ENCODE measurements around the gene GREB1L. TPM values are rescaled to one million over a fixed set of nuclear protein-coding genes. Genes with fewer than 3 reads are reported as not detected.

GREB1L gene
- total RNA-seq, 2 donors from 2014 or later, result not detected

DNA sequence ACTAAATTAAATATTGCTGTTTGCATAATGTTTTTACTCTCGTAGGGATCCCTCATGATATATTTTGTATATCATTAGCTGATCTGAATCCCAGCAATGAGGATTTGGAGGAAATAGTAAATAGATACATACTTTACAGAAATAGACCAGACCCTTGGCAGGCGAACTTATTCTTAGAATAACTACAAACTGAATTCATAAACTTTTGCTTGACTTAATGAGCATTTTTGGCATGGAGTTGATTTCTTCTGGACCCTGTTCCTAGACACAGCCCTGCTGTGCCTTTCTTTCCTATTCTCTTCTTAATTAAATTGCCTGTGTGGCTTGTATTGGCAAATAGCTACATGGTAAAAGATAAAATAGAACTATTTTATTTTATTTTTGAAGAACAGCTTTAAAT lies 145.9 kb downstream of the GREB1L start:
- no peaks in the 10 kb centered on the region for H3K9me3 Mint-ChIP-seq

GRCh38 chr18:21389283-21389682 lies 147.3 kb downstream of the GREB1L start:
- Mint-ChIP-seq H3K9me3 (no peaks in the 10 kb centered on the region), H3K4me1 (no peaks in the 10 kb centered on the region), H3K4me3 (no peak overlapping the region), H3K27me3 (peaks cover 7% of the 10 kb centered on the region), H3K36me3 (ENCODE audit: low read depth) (no peaks in the 10 kb centered on the region), H3K27ac (no peak overlapping the region)
- ATAC-seq (replicated peaks), result no peak

More for the DNA sequence above, 145.9 kb downstream of the GREB1L start:
- Mint-ChIP-seq H3K27ac (no peak overlapping the region), H3K4me1 (no peaks in the 10 kb centered on the region), H3K27me3 (peaks cover 7% of the 10 kb centered on the region), H3K36me3 (ENCODE audit: low read depth) (no peaks in the 10 kb centered on the region), H3K4me3 (no peak overlapping the region)
- ATAC-seq (replicated peaks), result no peak

- Mint-ChIP-seq H3K4me1 (no peaks in the 10 kb centered on the region), H3K36me3 (ENCODE audit: low read depth) (no peaks in the 10 kb centered on the region), H3K9me3 (no peaks in the 10 kb centered on the region), H3K27ac (no peak overlapping the region), H3K4me3 (no peak overlapping the region), H3K27me3 (peaks cover 7% of the 10 kb centered on the region)
- ATAC-seq (replicated peaks), result no peak
These were observed 147.9 kb downstream of the GREB1L start for GRCh38 chr18:21389903-21390302.

DNA sequence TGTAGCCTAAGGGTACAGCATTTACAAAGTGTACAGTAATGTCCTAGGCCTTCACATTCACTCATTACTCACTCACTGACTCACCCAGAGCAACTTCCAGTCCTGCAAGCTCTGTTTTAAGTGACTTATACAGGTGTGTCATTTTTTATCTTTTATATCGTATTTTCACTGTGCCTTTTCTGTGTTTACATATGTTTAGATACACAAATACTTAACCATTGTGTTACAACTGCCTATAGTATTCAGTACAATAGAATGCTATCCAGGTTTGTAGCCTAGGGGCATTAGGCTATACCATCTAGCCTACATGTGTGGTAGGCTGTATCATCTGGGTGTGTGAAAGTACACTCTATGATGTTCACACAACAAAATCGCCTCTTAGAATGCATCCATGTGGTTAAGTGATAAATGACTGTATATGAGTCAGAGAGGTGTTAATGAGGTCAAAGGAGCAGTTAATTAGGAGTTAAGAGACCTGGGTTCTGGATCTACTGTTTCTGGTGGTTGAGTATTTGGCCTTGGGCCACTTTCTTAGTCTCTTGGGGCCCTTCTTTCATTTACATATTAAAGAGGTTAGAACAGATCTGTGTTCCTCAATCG lies 149.1 kb downstream of the GREB1L start:
- H3K4me1 Mint-ChIP-seq, result no peaks in the 10 kb centered on the region
- peaks cover 7% of the 10 kb centered on the region for H3K27me3 Mint-ChIP-seq
- peak; percentile 60 for ATAC-seq (replicated peaks)
- H3K36me3 Mint-ChIP-seq (ENCODE audit: low read depth), result no peaks in the 10 kb centered on the region
- no peak overlapping the region for H3K27ac Mint-ChIP-seq
- H3K4me3 Mint-ChIP-seq, result no peak overlapping the region
- H3K9me3 Mint-ChIP-seq, result no peaks in the 10 kb centered on the region

DNA sequence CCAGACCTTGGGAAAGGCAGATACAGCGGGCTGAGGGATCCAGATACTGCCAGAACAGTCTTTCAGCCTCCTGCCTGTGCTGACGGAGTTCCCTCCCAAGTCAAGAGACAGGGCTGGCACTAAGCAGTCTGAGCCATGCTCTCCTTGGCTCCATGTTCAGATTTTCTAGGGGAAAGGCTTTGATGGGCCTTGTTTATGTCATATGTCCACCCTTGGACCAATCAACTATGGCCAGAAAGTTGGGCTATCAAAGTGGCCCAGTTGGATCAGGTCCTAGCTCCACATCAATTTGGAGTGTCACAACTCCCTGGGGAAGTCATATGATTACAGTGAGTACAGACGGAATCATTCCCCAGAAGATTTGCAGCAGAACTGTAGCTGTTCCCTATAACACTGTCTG lies 152.0 kb downstream of the GREB1L start:
- Mint-ChIP-seq H3K36me3 (ENCODE audit: low read depth) (no peaks in the 10 kb centered on the region), H3K27ac (no peak overlapping the region), H3K4me3 (no peak overlapping the region), H3K27me3 (peaks cover 5% of the 10 kb centered on the region), H3K9me3 (no peaks in the 10 kb centered on the region), H3K4me1 (no peaks in the 10 kb centered on the region)
- no peak for ATAC-seq (replicated peaks)

- ATAC-seq (replicated peaks), result no peak
- Mint-ChIP-seq H3K9me3 (no peaks in the 10 kb centered on the region), H3K4me1 (no peaks in the 10 kb centered on the region), H3K4me3 (no peak overlapping the region), H3K27me3 (peaks cover 10% of the 10 kb centered on the region), H3K27ac (no peak overlapping the region), H3K36me3 (ENCODE audit: low read depth) (no peaks in the 10 kb centered on the region)
These were observed 156.1 kb downstream of the GREB1L start for GRCh38 chr18:21398121-21398520.

DNA sequence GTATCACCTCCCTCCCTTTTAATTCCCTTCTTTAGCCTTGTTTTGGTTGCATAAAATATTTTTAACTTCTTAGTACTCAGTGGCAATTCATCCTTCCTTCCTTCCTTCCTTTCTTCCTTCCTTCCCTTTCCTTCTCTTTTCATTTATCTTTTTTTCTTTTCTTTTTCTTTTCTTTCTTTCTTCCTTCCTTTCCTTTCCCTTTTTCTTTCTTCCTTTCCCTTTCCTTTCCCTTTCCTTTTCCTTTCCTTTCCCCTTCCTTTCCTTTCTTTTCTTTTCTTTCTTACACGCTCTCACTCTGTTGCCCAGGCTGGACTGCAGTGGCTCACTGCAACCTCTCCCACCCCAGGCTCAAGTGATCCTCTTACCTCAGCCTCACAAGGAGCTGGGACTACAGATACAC lies 160.2 kb downstream of the GREB1L start:
- ATAC-seq (replicated peaks), result no peak
- H3K36me3 Mint-ChIP-seq (ENCODE audit: low read depth), result no peaks in the 10 kb centered on the region
- H3K9me3 Mint-ChIP-seq, result no peaks in the 10 kb centered on the region
- H3K27me3 Mint-ChIP-seq, result peaks cover 10% of the 10 kb centered on the region
- no peaks in the 10 kb centered on the region for H3K4me1 Mint-ChIP-seq
- no peak overlapping the region for H3K4me3 Mint-ChIP-seq
- no peak overlapping the region for H3K27ac Mint-ChIP-seq

DNA sequence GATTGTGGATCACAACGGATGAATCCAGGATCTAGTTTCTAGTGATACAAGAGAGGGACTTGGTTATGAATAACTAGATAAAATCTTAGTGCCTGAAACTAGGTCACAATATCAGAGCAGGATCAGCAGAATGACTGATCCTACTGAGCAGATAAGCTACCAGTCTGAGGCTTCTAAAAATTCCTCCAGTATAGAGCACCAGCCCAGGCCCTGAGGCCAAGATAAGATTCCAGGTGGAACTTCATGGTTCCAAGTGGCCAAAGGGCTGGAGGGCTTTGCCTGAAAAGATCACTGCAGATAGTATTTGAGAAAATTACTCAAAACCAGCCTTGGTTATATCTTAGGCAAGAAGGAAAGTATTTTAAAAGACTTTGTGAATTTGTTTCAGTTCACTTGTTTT lies 162.4 kb downstream of the GREB1L start:
- Mint-ChIP-seq H3K9me3 (no peaks in the 10 kb centered on the region), H3K36me3 (ENCODE audit: low read depth) (no peaks in the 10 kb centered on the region), H3K4me3 (no peak overlapping the region), H3K4me1 (no peaks in the 10 kb centered on the region), H3K27ac (no peak overlapping the region), H3K27me3 (peaks cover 8% of the 10 kb centered on the region)
- ATAC-seq (replicated peaks), result no peak

GRCh38 chr18:21406116-21406515 lies 164.1 kb downstream of the GREB1L start:
- Mint-ChIP-seq H3K9me3 (no peaks in the 10 kb centered on the region), H3K27me3 (peaks cover 8% of the 10 kb centered on the region), H3K36me3 (ENCODE audit: low read depth) (no peaks in the 10 kb centered on the region), H3K27ac (no peak overlapping the region), H3K4me1 (no peaks in the 10 kb centered on the region), H3K4me3 (no peak overlapping the region)
- ATAC-seq (replicated peaks), result no peak

- Mint-ChIP-seq H3K36me3 (ENCODE audit: low read depth) (no peaks in the 10 kb centered on the region), H3K4me1 (no peaks in the 10 kb centered on the region), H3K27ac (no peak overlapping the region), H3K27me3 (peaks cover 4% of the 10 kb centered on the region), H3K4me3 (no peak overlapping the region), H3K9me3 (no peaks in the 10 kb centered on the region)
- no peak for ATAC-seq (replicated peaks)
These were observed 166.6 kb downstream of the GREB1L start for GRCh38 chr18:21408681-21409080.

GRCh38 chr18:21433436-21433835 lies 191.4 kb downstream of the GREB1L start:
- Mint-ChIP-seq H3K9me3 (peaks cover 3% of the 10 kb centered on the region), H3K27me3 (peaks cover 18% of the 10 kb centered on the region), H3K36me3 (ENCODE audit: low read depth) (no peaks in the 10 kb centered on the region), H3K4me1 (no peaks in the 10 kb centered on the region), H3K4me3 (no peak overlapping the region), H3K27ac (no peak overlapping the region)
- no peak for ATAC-seq (replicated peaks)

DNA sequence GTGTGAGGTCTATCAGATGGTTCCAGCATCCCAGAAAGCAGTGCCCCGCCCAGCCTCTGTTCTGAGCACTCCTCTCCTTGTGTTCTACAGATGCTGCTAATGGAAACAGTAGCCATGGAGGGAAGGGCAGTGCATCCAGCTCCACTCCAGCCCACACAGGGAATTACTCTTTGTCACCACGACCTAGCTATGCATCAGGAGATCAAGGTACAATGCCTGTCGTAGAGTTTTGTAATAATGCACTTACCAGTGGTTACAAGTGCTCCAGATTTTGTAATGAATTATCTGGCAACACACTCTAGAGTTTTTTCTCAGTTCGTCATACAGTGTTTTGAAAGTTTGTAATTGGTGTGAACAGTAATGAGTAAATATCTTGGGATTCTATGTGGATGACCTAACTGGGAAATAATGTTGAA lies 197.4 kb downstream of the GREB1L start:
- Mint-ChIP-seq H3K9me3 (peaks cover 3% of the 10 kb centered on the region), H3K4me1 (no peaks in the 10 kb centered on the region), H3K4me3 (no peak overlapping the region), H3K36me3 (ENCODE audit: low read depth) (no peaks in the 10 kb centered on the region), H3K27me3 (peaks cover 32% of the 10 kb centered on the region), H3K27ac (no peak overlapping the region)
- no peak for ATAC-seq (replicated peaks)

GRCh38 chr18:21441670-21442069 lies 199.6 kb downstream of the GREB1L start:
- H3K4me3 Mint-ChIP-seq, result no peak overlapping the region
- no peaks in the 10 kb centered on the region for H3K9me3 Mint-ChIP-seq
- H3K27ac Mint-ChIP-seq, result no peak overlapping the region
- peaks cover 19% of the 10 kb centered on the region for H3K27me3 Mint-ChIP-seq
- ATAC-seq (replicated peaks), result no peak
- no peaks in the 10 kb centered on the region for H3K4me1 Mint-ChIP-seq
- no peaks in the 10 kb centered on the region for H3K36me3 Mint-ChIP-seq (ENCODE audit: low read depth)

- Mint-ChIP-seq H3K9me3 (no peaks in the 10 kb centered on the region), H3K4me3 (no peak overlapping the region), H3K36me3 (ENCODE audit: low read depth) (no peaks in the 10 kb centered on the region), H3K27ac (no peak overlapping the region), H3K27me3 (peaks cover 19% of the 10 kb centered on the region), H3K4me1 (no peaks in the 10 kb centered on the region)
- ATAC-seq (replicated peaks), result no peak
These were observed 201.9 kb downstream of the GREB1L start for GRCh38 chr18:21443776-21444464.

DNA sequence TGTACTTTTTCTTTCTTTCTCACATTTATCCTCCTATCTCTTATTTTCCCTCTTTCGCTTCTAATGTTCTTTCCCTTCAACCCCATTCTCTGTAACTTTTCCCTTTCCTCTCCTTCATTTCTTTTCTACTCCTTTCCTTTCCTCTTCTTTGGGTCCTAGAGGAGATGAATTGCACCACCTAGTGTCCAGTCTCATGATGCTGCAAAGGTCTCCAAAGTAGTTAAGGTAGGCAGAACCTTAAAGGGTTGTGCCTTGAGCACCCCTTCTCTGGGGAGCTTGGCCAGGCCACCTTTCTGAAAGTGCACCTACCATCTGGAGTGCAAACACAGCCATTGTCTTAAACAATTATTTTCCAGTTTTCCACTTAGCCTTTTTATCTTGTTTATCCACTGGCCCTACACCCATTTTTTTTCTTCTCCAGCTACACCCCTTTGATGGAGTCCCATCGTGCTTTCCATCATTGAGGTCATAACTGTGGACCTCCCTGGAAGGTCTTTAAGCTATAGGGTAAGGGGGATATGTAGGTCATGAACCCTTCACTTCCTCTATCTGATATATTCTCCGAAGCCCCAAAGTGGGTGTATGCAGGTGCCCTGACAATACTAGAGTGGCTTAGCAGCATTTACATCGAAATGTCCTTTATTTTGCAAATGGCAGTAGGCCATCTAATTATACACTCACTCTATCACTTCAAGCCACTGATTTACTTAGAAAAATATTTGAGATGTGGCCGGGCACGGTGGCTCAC lies 202.6 kb downstream of the GREB1L start:
- Mint-ChIP-seq H3K27ac (no peak overlapping the region), H3K9me3 (no peaks in the 10 kb centered on the region), H3K4me3 (no peak overlapping the region), H3K4me1 (no peaks in the 10 kb centered on the region), H3K36me3 (ENCODE audit: low read depth) (no peaks in the 10 kb centered on the region), H3K27me3 (peaks cover 19% of the 10 kb centered on the region)
- no peak for ATAC-seq (replicated peaks)
